H9 (cell line): ENCODE results near the gene BLOC1S3. TPM values are rescaled to one million over a fixed set of nuclear protein-coding genes. Genes with fewer than 3 reads are reported as not detected.

Source experiments
- DNase-seq: peaks from one replicate; pipeline ENCODE4 v3.0.0-alpha.2; 2017
- H2AFZ ChIP-seq: one replicate; pipeline ENCODE4 v1.6.1; 2013; ENCODE audit warnings: mild to moderate bottlenecking, low read length, control low read depth, moderate library complexity
- H2AK5ac ChIP-seq: 2 replicates; pipeline ENCODE4 v1.6.1; 2013; ENCODE audit warnings: low read length, control low read depth, mixed read lengths; ENCODE audit not compliant: insufficient read length
- H2BK120ac ChIP-seq: one replicate; pipeline ENCODE4 v1.6.1; 2013; ENCODE audit warnings: low read depth, mild to moderate bottlenecking, low read length, control low read depth, inconsistent platforms; ENCODE audit not compliant: poor library complexity, severe bottlenecking
- H2BK12ac ChIP-seq: 2 replicates; pipeline ENCODE4 v1.6.1; 2013; ENCODE audit warnings: low read length, control low read depth, mixed read lengths, low read depth; ENCODE audit not compliant: insufficient read length
- H2BK15ac ChIP-seq: 2 replicates; pipeline ENCODE4 v1.6.1; 2013; ENCODE audit warnings: low read depth, low read length, control low read depth
- H2BK20ac ChIP-seq: one replicate; pipeline ENCODE4 v1.6.1; 2013; ENCODE audit warnings: low read depth, mild to moderate bottlenecking, low read length, control low read depth, inconsistent platforms; ENCODE audit not compliant: poor library complexity, severe bottlenecking
- H2BK5ac ChIP-seq: 2 replicates; pipeline ENCODE4 v1.6.1; 2013; ENCODE audit warnings: low read length, control low read depth, mixed read lengths; ENCODE audit not compliant: insufficient read length
- H3K14ac ChIP-seq: 2 replicates; pipeline ENCODE4 v1.6.1; 2013; ENCODE audit warnings: low read length, control low read depth; ENCODE audit not compliant: insufficient read depth
- H3K18ac ChIP-seq: 2 replicates; pipeline ENCODE4 v1.6.1; 2013; ENCODE audit warnings: low read depth, mild to moderate bottlenecking, mixed read lengths, low read length, control low read depth; ENCODE audit not compliant: insufficient read length
- H3K23ac ChIP-seq: 2 replicates; pipeline ENCODE4 v1.6.1; 2013; ENCODE audit warnings: low read length, control low read depth, mixed read lengths, low read depth; ENCODE audit not compliant: insufficient read length
- H3K23me2 ChIP-seq: 2 replicates; pipeline ENCODE4 v1.6.1; 2013; ENCODE audit warnings: low read depth, mild to moderate bottlenecking, mixed read lengths, low read length, control low read depth; ENCODE audit not compliant: insufficient read length, poor library complexity, severe bottlenecking
- H3K27ac ChIP-seq: 2 replicates; pipeline ENCODE4 v1.5.1; 2013; ENCODE audit warnings: low read length, control low read depth, mixed read lengths, low read depth; ENCODE audit not compliant: insufficient read length
- H3K27me3 ChIP-seq: 2 replicates; pipeline ENCODE4 v1.6.1; 2013; ENCODE audit warnings: low read length, control low read depth, inconsistent platforms; ENCODE audit not compliant: insufficient read depth
- H3K4ac ChIP-seq: 2 replicates; pipeline ENCODE4 v1.6.1; 2013; ENCODE audit warnings: low read depth, mild to moderate bottlenecking, control low read depth, inconsistent platforms, low read length, moderate library complexity
- H3K4me1 ChIP-seq: 2 replicates; pipeline ENCODE4 v1.6.1; 2013; ENCODE audit warnings: low read length, control low read depth, inconsistent platforms; ENCODE audit not compliant: insufficient read depth
- H3K4me2 ChIP-seq: 2 replicates; pipeline ENCODE4 v1.6.1; 2013; ENCODE audit warnings: low read length, control low read depth, mixed read lengths; ENCODE audit not compliant: insufficient read length, insufficient read depth
- H3K56ac ChIP-seq: 2 replicates; pipeline ENCODE4 v1.6.1; 2013; ENCODE audit warnings: low read depth, mild to moderate bottlenecking, mixed read lengths, low read length, control low read depth; ENCODE audit not compliant: insufficient read length
- H3K79me1 ChIP-seq: 2 replicates; pipeline ENCODE4 v1.6.1; 2013; ENCODE audit warnings: low read depth, mild to moderate bottlenecking, moderate library complexity, low read length, control low read depth, inconsistent platforms; ENCODE audit not compliant: insufficient read depth, poor library complexity, severe bottlenecking
- H3K79me2 ChIP-seq: 2 replicates; pipeline ENCODE4 v1.6.1; 2013; ENCODE audit warnings: low read length, control low read depth, inconsistent platforms; ENCODE audit not compliant: insufficient read depth
- H3K9ac ChIP-seq: 2 replicates; pipeline ENCODE4 v1.6.1; 2013; ENCODE audit warnings: low read length, control low read depth, mixed read lengths; ENCODE audit not compliant: insufficient read length; ENCODE audit errors: extremely low read depth
- H3K9me3 ChIP-seq: one replicate; pipeline ENCODE4 v1.6.1; 2013; ENCODE audit warnings: low read depth, low read length, inconsistent platforms; ENCODE audit not compliant: control insufficient read depth
- H3T11ph ChIP-seq: one replicate; pipeline ENCODE4 v1.6.1; 2013; ENCODE audit warnings: mild to moderate bottlenecking, low read length, control low read depth, inconsistent platforms
- H4K20me1 ChIP-seq: one replicate; pipeline ENCODE4 v1.6.1; 2013; ENCODE audit not compliant: control insufficient read depth, insufficient read length, insufficient read depth
- H4K5ac ChIP-seq: 2 replicates; pipeline ENCODE4 v1.6.1; 2013; ENCODE audit warnings: low read depth, mild to moderate bottlenecking, mixed read lengths, low read length, control low read depth; ENCODE audit not compliant: insufficient read length
- H4K8ac ChIP-seq: replicated peaks from 2 replicates; pipeline ENCODE4 v1.6.1; 2013; ENCODE audit warnings: low read length, control low read depth, mixed read lengths, low read depth; ENCODE audit not compliant: insufficient read length
- H4K91ac ChIP-seq: 2 replicates; pipeline ENCODE4 v1.6.1; 2013; ENCODE audit warnings: low read depth, mild to moderate bottlenecking, moderate library complexity, mixed read lengths, low read length, control low read depth; ENCODE audit not compliant: insufficient read length
- H3K27ac Mint-ChIP-seq, 3 experiments: 2 replicates in 2 of 3; 3 replicates in 1 of 3; pipeline ENCODE4 v1.8.0; 2020 to 2021; ENCODE audit warnings: mixed read lengths in 3 of 3, mild to moderate bottlenecking in 1 of 3, moderate library complexity in 1 of 3
- H3K27me3 Mint-ChIP-seq: 2 replicates; pipeline ENCODE4 v1.8.0; 2021; ENCODE audit warnings: low read depth, mild to moderate bottlenecking, moderate library complexity, mixed read lengths
- H3K36me3 Mint-ChIP-seq, 3 experiments: 2 replicates in 2 of 3; 3 replicates in 1 of 3; pipeline ENCODE4 v1.8.0; 2020 to 2021; ENCODE audit warnings: low read depth in 3 of 3, mixed read lengths in 3 of 3; ENCODE audit not compliant: insufficient read depth in 1 of 3
- H3K4me1 Mint-ChIP-seq, 2 experiments: 2 replicates each; pipeline ENCODE4 v1.8.0; 2020; ENCODE audit warnings: mixed read lengths in 2 of 2
- H3K4me3 Mint-ChIP-seq, 2 experiments: 2 replicates in 1 of 2; 3 replicates in 1 of 2; pipeline ENCODE4 v1.8.0; 2020 to 2021; ENCODE audit warnings: mild to moderate bottlenecking in 2 of 2, mixed read lengths in 2 of 2, moderate library complexity in 1 of 2
- H3K9me3 Mint-ChIP-seq, 2 experiments: 2 replicates in 1 of 2; 3 replicates in 1 of 2; pipeline ENCODE4 v1.8.0; 2020; ENCODE audit warnings: mild to moderate bottlenecking in 2 of 2, mixed read lengths in 2 of 2, moderate library complexity in 1 of 2
- WGBS: extraction: QIAGEN DNeasy Blood & Tissue Kit; methylation state at CpG from one replicate; pipeline ENCODE4 v1.1.7; 2013; ENCODE audit warnings: missing lambda C conversion rate, low lambda C conversion rate, mixed read lengths; ENCODE audit not compliant: insufficient read length; ENCODE audit errors: extremely low coverage; 5-methylcytosine and 5-hydroxymethylcytosine counted together
- total RNA-seq: library from RNA; stranded (reverse); gene quantifications from 2 replicates; pipeline ENCODE4 v1.2.1, GENCODE V29; 2021
- TF ChIP-seq, protein P1 (sequence below): fragments of 200-600 bp; sonication (generic); conservative IDR thresholded peaks from 3 replicates; pipeline ENCODE4 v1.8.0; 2021; ENCODE audit warnings: antibody characterized with exemption, mild to moderate bottlenecking

The BLOC1S3 gene
- total RNA-seq, 1 experiment from 2014 or later: 9.2 TPM

DNA sequence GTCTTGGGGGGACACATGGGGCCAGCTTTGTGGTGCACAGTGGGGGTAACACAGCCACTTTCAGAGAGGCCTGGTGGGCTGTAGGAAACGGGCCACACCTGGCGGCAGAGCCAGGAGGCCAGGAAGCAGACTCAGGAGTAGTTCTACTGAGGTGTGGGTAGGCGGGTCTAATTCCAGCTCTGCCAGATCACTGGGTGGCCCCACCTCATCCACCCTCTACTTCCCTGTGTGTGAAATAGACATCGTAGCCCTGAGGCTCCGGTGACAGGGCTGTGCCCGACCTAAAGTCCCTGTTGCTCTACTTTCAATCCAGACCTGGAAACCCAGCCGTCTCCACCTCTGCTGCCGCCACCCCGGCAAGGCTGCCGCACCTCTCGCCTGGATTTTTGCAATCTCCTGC is 21.8 kb upstream of the BLOC1S3 start:
- no peaks in the 10 kb centered on the region for H3K9me3 ChIP-seq
- H3K4me2 ChIP-seq: no peak overlapping the region
- H4K91ac ChIP-seq: no peak overlapping the region
- no peaks in the 10 kb centered on the region; a peak in 1 of 5 replicates for H3K9me3 Mint-ChIP-seq
- H3K79me2 ChIP-seq: no peaks in the 10 kb centered on the region
- no peaks in the 10 kb centered on the region for H3K36me3 Mint-ChIP-seq
- no peak overlapping the region for H2BK5ac ChIP-seq
- no peak overlapping the region for H4K8ac ChIP-seq
- H3K23me2 ChIP-seq: no peaks in the 10 kb centered on the region
- H3K9ac ChIP-seq: no peak overlapping the region
- no peak overlapping the region for H2BK20ac ChIP-seq
- TF ChIP-seq, protein P1, sequence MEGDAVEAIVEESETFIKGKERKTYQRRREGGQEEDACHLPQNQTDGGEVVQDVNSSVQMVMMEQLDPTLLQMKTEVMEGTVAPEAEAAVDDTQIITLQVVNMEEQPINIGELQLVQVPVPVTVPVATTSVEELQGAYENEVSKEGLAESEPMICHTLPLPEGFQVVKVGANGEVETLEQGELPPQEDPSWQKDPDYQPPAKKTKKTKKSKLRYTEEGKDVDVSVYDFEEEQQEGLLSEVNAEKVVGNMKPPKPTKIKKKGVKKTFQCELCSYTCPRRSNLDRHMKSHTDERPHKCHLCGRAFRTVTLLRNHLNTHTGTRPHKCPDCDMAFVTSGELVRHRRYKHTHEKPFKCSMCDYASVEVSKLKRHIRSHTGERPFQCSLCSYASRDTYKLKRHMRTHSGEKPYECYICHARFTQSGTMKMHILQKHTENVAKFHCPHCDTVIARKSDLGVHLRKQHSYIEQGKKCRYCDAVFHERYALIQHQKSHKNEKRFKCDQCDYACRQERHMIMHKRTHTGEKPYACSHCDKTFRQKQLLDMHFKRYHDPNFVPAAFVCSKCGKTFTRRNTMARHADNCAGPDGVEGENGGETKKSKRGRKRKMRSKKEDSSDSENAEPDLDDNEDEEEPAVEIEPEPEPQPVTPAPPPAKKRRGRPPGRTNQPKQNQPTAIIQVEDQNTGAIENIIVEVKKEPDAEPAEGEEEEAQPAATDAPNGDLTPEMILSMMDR: no peak
- no peak overlapping the region for H3K4ac ChIP-seq
- H4K5ac ChIP-seq: no peak overlapping the region
- H4K20me1 ChIP-seq: no peaks in the 10 kb centered on the region
- peaks cover 87% of the 10 kb centered on the region for H3K27me3 Mint-ChIP-seq
- H3K27ac ChIP-seq: no peak overlapping the region
- H3K79me1 ChIP-seq: no peaks in the 10 kb centered on the region
- H3K27ac Mint-ChIP-seq: 0 out of 7 replicates have a peak overlapping the region, but pooled peaks of 1 of the 3 experiments have one; percentile 25
- no peak for DNase-seq
- H2BK12ac ChIP-seq: no peak overlapping the region
- H2AFZ ChIP-seq: no peak overlapping the region
- H3T11ph ChIP-seq: no peak overlapping the region
- no peak overlapping the region for H2BK120ac ChIP-seq
- WGBS: no CpG with 5 or more reads among the region's 11 CpGs
- no peaks in the 10 kb centered on the region for H3K4me1 ChIP-seq
- H3K27me3 ChIP-seq: peaks cover 7% of the 10 kb centered on the region; the same call in 1 of the 2 replicates
- H3K23ac ChIP-seq: no peak overlapping the region
- no peak overlapping the region for H2BK15ac ChIP-seq
- H2AK5ac ChIP-seq: no peak overlapping the region
- no peak overlapping the region for H3K56ac ChIP-seq
- H3K4me1 Mint-ChIP-seq: peaks cover 13 to 38% of the 10 kb centered on the region in 2 experiments
- no peak overlapping the region for H3K18ac ChIP-seq
- no peak overlapping the region for H3K14ac ChIP-seq
- H3K4me3 Mint-ChIP-seq: no peak overlapping the region
